H1 (cell line): ENCODE measurements around the gene AMOTL2. TPM values are rescaled to one million over a fixed set of nuclear protein-coding genes. Genes with fewer than 3 reads are reported as not detected.

ENCODE experiments used
- CHD7 ChIP-seq: fragments of 300-600 bp; sonication (generic); IDR thresholded peaks from 2 replicates; pipeline ENCODE4 v1.7.1; 2012; ENCODE audit warnings: low read length, moderate library complexity, mild to moderate bottlenecking, inconsistent platforms; ENCODE audit not compliant: insufficient replicate concordance
- HDAC6 ChIP-seq: IDR thresholded peaks from one replicate; pipeline ENCODE4 v1.7.1; 2012; ENCODE audit warnings: low read depth, mild to moderate bottlenecking, inconsistent platforms, low read length, moderate library complexity
- KDM5A ChIP-seq: fragments of 200-600 bp; IDR thresholded peaks from 2 replicates; pipeline ENCODE4 v1.7.1; 2012; ENCODE audit warnings: mild to moderate bottlenecking, low read length, inconsistent platforms, mixed read lengths
- MAFK ChIP-seq: IDR thresholded peaks from 2 replicates; pipeline ENCODE4 v1.6.1; 2012; ENCODE audit warnings: low read depth, mild to moderate bottlenecking, improper control_type of control experiment, low read length
- RNF2 ChIP-seq: fragments of 200-900, 300-1000 bp; sonication (generic); IDR thresholded peaks from 2 replicates; pipeline ENCODE4 v1.7.1; 2016; ENCODE audit warnings: borderline replicate concordance, low read depth, mild to moderate bottlenecking, antibody characterized with exemption, low read length; ENCODE audit not compliant: poor library complexity, severe bottlenecking; ENCODE audit errors: missing control alignments
- TEAD4 ChIP-seq: IDR thresholded peaks from 2 replicates; pipeline ENCODE4 v1.6.1; 2012; ENCODE audit warnings: low read depth, low read length, inconsistent platforms, mixed read lengths
- polyA plus RNA-seq, 7 experiments: library from polyadenylated mRNA; depleted of rRNA in 3 of 7; stranded (reverse) in 5 of 7; unstranded in 2 of 7; fragments of >200 nt in 5 of 7; fragments of 200-250 nt in 2 of 7; gene quantifications; 1 replicate in 5 of 7; 2 replicates in 1 of 7; 4 replicates in 1 of 7; pipeline versions ENCODE4 v1.2.1 to v1.2.3, GENCODE V29; 2011 to 2013; ENCODE audit warnings: missing spikeins in 2 of 7, mixed read lengths in 2 of 7
- total RNA-seq: library from RNA; stranded (reverse); fragmentation: NEBNext Ultra II Directional; extraction: Animal tissue kit (Norgen Biotek cat#: 25700); gene quantifications from 2 replicates; pipeline ENCODE4 v1.2.1, GENCODE V29; 2021
- TF ChIP-seq, protein P1 (sequence below), 3 experiments: IDR thresholded peaks; 1 replicate in 2 of 3; 2 replicates in 1 of 3; pipeline versions ENCODE4 v1.5.1 to v1.6.1; 2011; ENCODE audit warnings: low read length in 3 of 3, mild to moderate bottlenecking in 3 of 3, inconsistent platforms in 2 of 3, low read depth in 1 of 3, moderate library complexity in 1 of 3; ENCODE audit not compliant: insufficient read depth in 1 of 3; ENCODE audit errors: control extremely low read depth in 1 of 3

The AMOTL2 gene
- total and polyA plus RNA-seq, 2 of the 8 experiments (the other 6 are each of a cell fraction or from before 2014, with no cell fraction given), result 19.0 to 63.7 TPM

- TF ChIP-seq CHD7 (no peak), KDM5A (no peak), RNF2 (no peak), MAFK (no peak), TEAD4 (peak; percentile 89), HDAC6 (no peak)
- TF ChIP-seq, protein P1, sequence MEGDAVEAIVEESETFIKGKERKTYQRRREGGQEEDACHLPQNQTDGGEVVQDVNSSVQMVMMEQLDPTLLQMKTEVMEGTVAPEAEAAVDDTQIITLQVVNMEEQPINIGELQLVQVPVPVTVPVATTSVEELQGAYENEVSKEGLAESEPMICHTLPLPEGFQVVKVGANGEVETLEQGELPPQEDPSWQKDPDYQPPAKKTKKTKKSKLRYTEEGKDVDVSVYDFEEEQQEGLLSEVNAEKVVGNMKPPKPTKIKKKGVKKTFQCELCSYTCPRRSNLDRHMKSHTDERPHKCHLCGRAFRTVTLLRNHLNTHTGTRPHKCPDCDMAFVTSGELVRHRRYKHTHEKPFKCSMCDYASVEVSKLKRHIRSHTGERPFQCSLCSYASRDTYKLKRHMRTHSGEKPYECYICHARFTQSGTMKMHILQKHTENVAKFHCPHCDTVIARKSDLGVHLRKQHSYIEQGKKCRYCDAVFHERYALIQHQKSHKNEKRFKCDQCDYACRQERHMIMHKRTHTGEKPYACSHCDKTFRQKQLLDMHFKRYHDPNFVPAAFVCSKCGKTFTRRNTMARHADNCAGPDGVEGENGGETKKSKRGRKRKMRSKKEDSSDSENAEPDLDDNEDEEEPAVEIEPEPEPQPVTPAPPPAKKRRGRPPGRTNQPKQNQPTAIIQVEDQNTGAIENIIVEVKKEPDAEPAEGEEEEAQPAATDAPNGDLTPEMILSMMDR (IDR thresholded peaks at IDR 0.05; ENCODE audit: control extremely low read depth in 1 of 3, insufficient read depth in 1 of 3, low read depth in 1 of 3, low read length in 3 of 3), result no peak
Observed at GRCh38 chr3:134373271-134374104, 759 bp downstream of the AMOTL2 start (continued).
